ENCODE data around the gene MRPS33. TPM values are rescaled to one million over a fixed set of nuclear protein-coding genes. Genes with fewer than 3 reads are reported as not detected.
"Not testable (repeated sequence)": the region's sequence is repeated elsewhere in the genome, so short reads cannot be mapped to it uniquely, and the experiment has no call there.

The MRPS33 gene
- total RNA-seq, 1 donor from 2014 or later: 32.2 TPM

- no peaks in the 10 kb centered on the region for H3K9me3 Mint-ChIP-seq (ENCODE audit: unreplicated experiment)
- H3K27ac Mint-ChIP-seq (ENCODE audit: unreplicated experiment): no peak overlapping the region
- H3K4me1 Mint-ChIP-seq (ENCODE audit: unreplicated experiment): no peaks in the 10 kb centered on the region
- H3K27me3 Mint-ChIP-seq (ENCODE audit: unreplicated experiment): no peaks in the 10 kb centered on the region
- no peak overlapping the region for H3K4me3 Mint-ChIP-seq (ENCODE audit: unreplicated experiment)
- DNase-seq (ENCODE audit: low spot score): no peak
- no peak for TF ChIP-seq CTCF (IDR thresholded peaks at IDR 0.05; ENCODE audit: unreplicated experiment)
- H3K36me3 Mint-ChIP-seq (ENCODE audit: low read depth, unreplicated experiment): no peaks in the 10 kb centered on the region
Observed at GRCh38 chr7:141039376-141039775, 24.6 kb upstream of the MRPS33 start.

- H3K4me3 Mint-ChIP-seq (ENCODE audit: unreplicated experiment); H3K36me3 Mint-ChIP-seq (ENCODE audit: low read depth, unreplicated experiment); DNase-seq (ENCODE audit: low spot score); H3K27ac Mint-ChIP-seq (ENCODE audit: unreplicated experiment); H3K27me3 Mint-ChIP-seq (ENCODE audit: unreplicated experiment); H3K9me3 Mint-ChIP-seq (ENCODE audit: unreplicated experiment); H3K4me1 Mint-ChIP-seq (ENCODE audit: unreplicated experiment): not testable (repeated sequence)
Observed at GRCh38 chr7:141038100-141038499, 23.3 kb upstream of the MRPS33 start.

GRCh38 chr7:141032539-141033323 is 18.0 kb upstream of the MRPS33 start:
- DNase-seq (ENCODE audit: low spot score): not testable (repeated sequence)

GRCh38 chr7:141028767-141029166 is 14.0 kb upstream of the MRPS33 start:
- Mint-ChIP-seq H3K9me3 (ENCODE audit: unreplicated experiment) (no peaks in the 10 kb centered on the region), H3K4me3 (ENCODE audit: unreplicated experiment) (no peak overlapping the region), H3K4me1 (ENCODE audit: unreplicated experiment) (no peaks in the 10 kb centered on the region), H3K27me3 (ENCODE audit: unreplicated experiment) (no peaks in the 10 kb centered on the region), H3K27ac (ENCODE audit: unreplicated experiment) (no peak overlapping the region), H3K36me3 (ENCODE audit: low read depth, unreplicated experiment) (peaks cover 4% of the 10 kb centered on the region)
- DNase-seq (ENCODE audit: low spot score): no peak
- no peak for TF ChIP-seq CTCF (IDR thresholded peaks at IDR 0.05; ENCODE audit: unreplicated experiment)

More at GRCh38 chr7:141032539-141033323, 18.0 kb upstream of the MRPS33 start:
- not testable (repeated sequence) for H3K4me1 Mint-ChIP-seq (ENCODE audit: unreplicated experiment); H3K27ac Mint-ChIP-seq (ENCODE audit: unreplicated experiment); H3K9me3 Mint-ChIP-seq (ENCODE audit: unreplicated experiment); H3K4me3 Mint-ChIP-seq (ENCODE audit: unreplicated experiment); H3K27me3 Mint-ChIP-seq (ENCODE audit: unreplicated experiment); H3K36me3 Mint-ChIP-seq (ENCODE audit: low read depth, unreplicated experiment)

DNA sequence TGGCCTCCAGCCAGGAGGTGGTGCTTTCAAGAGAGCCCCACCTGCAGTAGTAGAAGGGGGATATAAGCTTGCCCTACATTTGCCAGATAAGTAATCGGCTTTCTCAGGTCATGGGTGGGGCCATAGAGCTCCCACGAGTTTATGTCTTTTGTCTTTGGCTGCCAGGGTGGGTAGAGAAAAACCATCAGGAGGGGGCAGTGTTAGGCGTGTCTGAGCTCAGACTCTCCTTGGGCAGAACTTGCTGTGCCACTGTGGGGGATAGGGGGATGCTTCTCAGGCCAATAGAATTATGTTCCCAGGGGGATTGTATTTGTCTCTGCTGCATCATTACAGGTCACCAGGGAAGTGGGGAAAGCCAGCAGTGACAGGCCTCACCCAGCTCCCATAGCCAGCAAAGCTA is 12.3 kb upstream of the MRPS33 start:
- no peak overlapping the region for H3K27ac Mint-ChIP-seq (ENCODE audit: unreplicated experiment)
- no peak for DNase-seq (ENCODE audit: low spot score)
- H3K4me1 Mint-ChIP-seq (ENCODE audit: unreplicated experiment): no peaks in the 10 kb centered on the region
- TF ChIP-seq CTCF (IDR thresholded peaks at IDR 0.05; ENCODE audit: unreplicated experiment): no peak
- H3K9me3 Mint-ChIP-seq (ENCODE audit: unreplicated experiment): no peaks in the 10 kb centered on the region
- no peaks in the 10 kb centered on the region for H3K27me3 Mint-ChIP-seq (ENCODE audit: unreplicated experiment)
- H3K36me3 Mint-ChIP-seq (ENCODE audit: low read depth, unreplicated experiment): peaks cover 4% of the 10 kb centered on the region
- H3K4me3 Mint-ChIP-seq (ENCODE audit: unreplicated experiment): no peak overlapping the region

GRCh38 chr7:141024668-141025067 is 9.9 kb upstream of the MRPS33 start:
- no peaks in the 10 kb centered on the region for H3K4me1 Mint-ChIP-seq (ENCODE audit: unreplicated experiment)
- H3K9me3 Mint-ChIP-seq (ENCODE audit: unreplicated experiment): no peaks in the 10 kb centered on the region
- TF ChIP-seq CTCF (IDR thresholded peaks at IDR 0.05; ENCODE audit: unreplicated experiment): no peak
- DNase-seq (ENCODE audit: low spot score): no peak
- H3K4me3 Mint-ChIP-seq (ENCODE audit: unreplicated experiment): no peak overlapping the region
- no peak overlapping the region for H3K27ac Mint-ChIP-seq (ENCODE audit: unreplicated experiment)
- peaks cover 4% of the 10 kb centered on the region for H3K36me3 Mint-ChIP-seq (ENCODE audit: low read depth, unreplicated experiment)
- no peaks in the 10 kb centered on the region for H3K27me3 Mint-ChIP-seq (ENCODE audit: unreplicated experiment)

Measured in endothelial cell (in vitro differentiated cells).